Cardiac muscle cell (in vitro differentiated cells and primary cell): Measurements from ENCODE around the gene EIF5A2. TPM values are rescaled to one million over a fixed set of nuclear protein-coding genes. Genes with fewer than 3 reads are reported as not detected.

Source experiments
- DNase-seq, 2 donors: peaks; one replicate each; pipeline versions ENCODE4 v3.0.0 to v3.0.0-alpha.2; 2010 to 2017; ENCODE audit warnings: low read depth in 1 of 2, low spot score in 1 of 2
- H3K27ac ChIP-seq: fragments of 200-600 bp; sonication (generic); 2 replicates; pipeline ENCODE4 v1.5.1; 2016
- H3K27me3 ChIP-seq: fragments of 200-600 bp; sonication (generic); 2 replicates; pipeline ENCODE4 v1.6.0; 2016; ENCODE audit warnings: control low read depth
- H3K36me3 ChIP-seq: fragments of 200-600 bp; sonication (generic); 2 replicates; pipeline ENCODE4 v1.5.1; 2016; ENCODE audit warnings: control low read depth
- H3K4me1 ChIP-seq: fragments of 200-600 bp; sonication (generic); 2 replicates; pipeline ENCODE4 v1.8.1; 2017; ENCODE audit warnings: low read depth, mild to moderate bottlenecking, mixed run types
- H3K4me3 ChIP-seq: fragments of 200-600 bp; sonication (generic); 2 replicates; pipeline ENCODE4 v1.5.1; 2016; ENCODE audit warnings: mild to moderate bottlenecking
- H3K9me3 ChIP-seq: fragments of 200-600 bp; sonication (generic); 2 replicates; pipeline ENCODE4 v1.5.1; 2017; ENCODE audit warnings: low read depth, mild to moderate bottlenecking, control low read depth
- CTCF ChIP-seq: IDR thresholded peaks from 2 replicates; pipeline ENCODE4 v1.5.1; 2012; ENCODE audit warnings: low read depth, mild to moderate bottlenecking, low read length
- polyA plus RNA-seq: library from polyadenylated mRNA; unstranded; fragments of >200 nt; fragmentation: Nextera tagmentation; extraction: Ambion mirVana; gene quantifications from 2 replicates; pipeline ENCODE4 v1.2.1, GENCODE V29; 2016
- total RNA-seq: library from RNA; depleted of rRNA; stranded (reverse); fragments of >200 nt; gene quantifications from 2 replicates; pipeline ENCODE4 v1.2.3, GENCODE V29; 2016

EIF5A2 gene
- total and polyA plus RNA-seq, 2 experiments from 2014 or later, result 1.3 to 7.3 TPM

- Histone ChIP-seq H3K9me3 (no peaks in the 10 kb centered on the region), H3K27me3 (no peaks in the 10 kb centered on the region), H3K27ac (no peak overlapping the region), H3K36me3 (no peaks in the 10 kb centered on the region), H3K4me1 (peaks cover 6% of the 10 kb centered on the region), H3K4me3 (no peak overlapping the region)
- DNase-seq, result no peak
- no peak for TF ChIP-seq CTCF
These were observed 49.8 kb downstream of the EIF5A2 start for GRCh38 chr3:170858599-170858998.

- no peak for DNase-seq
- H3K4me3 ChIP-seq, result no peak overlapping the region
- no peak for TF ChIP-seq CTCF
- no peaks in the 10 kb centered on the region for H3K4me1 ChIP-seq
- no peak overlapping the region for H3K27ac ChIP-seq
- no peaks in the 10 kb centered on the region for H3K9me3 ChIP-seq
- H3K27me3 ChIP-seq, result no peaks in the 10 kb centered on the region
- H3K36me3 ChIP-seq, result no peaks in the 10 kb centered on the region
These were observed 56.1 kb downstream of the EIF5A2 start for GRCh38 chr3:170852324-170852723.

- Histone ChIP-seq H3K9me3 (no peaks in the 10 kb centered on the region), H3K27ac (no peak overlapping the region), H3K4me1 (no peaks in the 10 kb centered on the region), H3K4me3 (no peak overlapping the region), H3K27me3 (no peaks in the 10 kb centered on the region), H3K36me3 (no peaks in the 10 kb centered on the region)
- TF ChIP-seq CTCF, result peak; percentile 52
- DNase-seq, result peak in 1 of 2 donors; percentile 50
These were observed 60.0 kb downstream of the EIF5A2 start for GRCh38 chr3:170848292-170848917.

GRCh38 chr3:170844377-170844776 is 64.1 kb downstream of the EIF5A2 start:
- H3K27ac ChIP-seq, result no peak overlapping the region
- no peaks in the 10 kb centered on the region for H3K36me3 ChIP-seq
- no peaks in the 10 kb centered on the region for H3K4me1 ChIP-seq
- H3K27me3 ChIP-seq, result no peaks in the 10 kb centered on the region
- no peak for TF ChIP-seq CTCF
- DNase-seq, result no peak
- H3K4me3 ChIP-seq, result no peak overlapping the region
- H3K9me3 ChIP-seq, result no peaks in the 10 kb centered on the region

GRCh38 chr3:170840291-170840859 is 68.1 kb downstream of the EIF5A2 start:
- H3K4me1 ChIP-seq, result peaks cover 2% of the 10 kb centered on the region
- H3K36me3 ChIP-seq, result no peaks in the 10 kb centered on the region
- H3K9me3 ChIP-seq, result no peaks in the 10 kb centered on the region
- no peak for DNase-seq
- no peak overlapping the region for H3K4me3 ChIP-seq
- no peaks in the 10 kb centered on the region for H3K27me3 ChIP-seq
- no peak overlapping the region for H3K27ac ChIP-seq
- TF ChIP-seq CTCF, result no peak
